IMR-90 (cell line): ENCODE data around the gene CD81. TPM values are rescaled to one million over a fixed set of nuclear protein-coding genes. Genes with fewer than 3 reads are reported as not detected.

ENCODE experiments used
- ATAC-seq: fragments of 200-7000 bp; cut with Tn5 transposase; 2 replicates; pipeline ENCODE4 v1.9.1; 2020; ENCODE audit warnings: low read depth, mild to moderate bottlenecking, moderate library complexity
- BruUV-seq: library from RNA; stranded (reverse); fragments of 400-500 nt; replicated peaks from 2 replicates; lab custom pipeline; 2021; lab: Mats Ljungman, UMichigan
- CTCF ChIA-PET: fragments of 300-600 bp; formaldehyde crosslinking; extraction: SDS; loops from one replicate; lab custom pipeline; 2021; ENCODE audit warnings: antibody characterized with exemption; lab: Yijun Ruan, JAX
- POLR2A ChIA-PET: fragments of 300-600 bp; sonication (Branson Sonifier 250); formaldehyde crosslinking; loops from one replicate; lab custom pipeline; 2022; ENCODE audit warnings: antibody characterized with exemption; ENCODE audit not compliant: unreplicated experiment; lab: Charles Lee
- DNase-seq: peaks from one replicate; pipeline ENCODE4 v3.0.0; 2013
- H2AFZ ChIP-seq: replicated peaks from 2 replicates; pipeline ENCODE3; 2013; ENCODE audit warnings: low read length, mild to moderate bottlenecking; ENCODE audit not compliant: poor library complexity
- H2AK5ac ChIP-seq: 2 replicates; pipeline ENCODE4 v1.6.1; 2013; ENCODE audit warnings: low read depth, low read length, inconsistent platforms
- H2AK9ac ChIP-seq: replicated peaks from 2 replicates; pipeline ENCODE3; 2013; ENCODE audit warnings: mild to moderate bottlenecking, low read depth, low read length, moderate library complexity; ENCODE audit not compliant: poor library complexity
- H2BK120ac ChIP-seq: 2 replicates; pipeline ENCODE4 v1.6.1; 2013; ENCODE audit warnings: low read depth, low read length, inconsistent platforms
- H2BK15ac ChIP-seq: 3 replicates; pipeline ENCODE4 v1.6.1; 2013; ENCODE audit warnings: low read depth, low read length, inconsistent platforms
- H2BK20ac ChIP-seq: 2 replicates; pipeline ENCODE4 v1.6.1; 2013; ENCODE audit warnings: low read depth, mild to moderate bottlenecking, inconsistent platforms, low read length, moderate library complexity
- H2BK5ac ChIP-seq: 2 replicates; pipeline ENCODE4 v1.6.1; 2013; ENCODE audit warnings: mild to moderate bottlenecking, low read depth, low read length, inconsistent platforms; ENCODE audit not compliant: poor library complexity, severe bottlenecking
- H3K14ac ChIP-seq: replicated peaks from 2 replicates; pipeline ENCODE4 v1.6.1; 2013; ENCODE audit warnings: low read depth, low read length, inconsistent platforms
- H3K18ac ChIP-seq: 2 replicates; pipeline ENCODE4 v1.6.1; 2013; ENCODE audit warnings: low read depth, low read length, control low read depth
- H3K23ac ChIP-seq: 2 replicates; pipeline ENCODE4 v1.6.1; 2013; ENCODE audit warnings: low read depth, low read length, inconsistent platforms
- H3K27ac ChIP-seq: 2 replicates; pipeline ENCODE4 v1.5.1; 2013; ENCODE audit warnings: mild to moderate bottlenecking, control low read depth, low read length; ENCODE audit not compliant: insufficient read depth
- H3K27me3 ChIP-seq: 2 replicates; pipeline ENCODE4 v1.6.1; 2013; ENCODE audit warnings: low read length; ENCODE audit not compliant: control insufficient read depth, insufficient read depth
- H3K36me3 ChIP-seq: 2 replicates; pipeline ENCODE4 v1.6.1; 2013; ENCODE audit warnings: low read length, mixed read lengths; ENCODE audit not compliant: control insufficient read depth, insufficient read depth
- H3K4ac ChIP-seq: 2 replicates; pipeline ENCODE4 v1.6.1; 2013; ENCODE audit warnings: low read depth, low read length, inconsistent platforms
- H3K4me1 ChIP-seq: 2 replicates; pipeline ENCODE4 v1.6.1; 2013; ENCODE audit warnings: low read length, mixed read lengths; ENCODE audit not compliant: control insufficient read depth, insufficient read depth
- H3K4me2 ChIP-seq: 2 replicates; pipeline ENCODE4 v1.6.1; 2013; ENCODE audit warnings: low read depth, mild to moderate bottlenecking, control low read depth, low read length, moderate library complexity
- H3K4me3 ChIP-seq: 2 replicates; pipeline ENCODE4 v1.5.1; 2013; ENCODE audit warnings: low read depth, mild to moderate bottlenecking, control low read depth, low read length, moderate library complexity; ENCODE audit not compliant: insufficient read depth
- H3K56ac ChIP-seq: 2 replicates; pipeline ENCODE4 v1.6.1; 2013; ENCODE audit warnings: low read length, inconsistent platforms; ENCODE audit not compliant: insufficient read depth; ENCODE audit errors: extremely low read depth
- H3K79me1 ChIP-seq, 2 experiments: 2 replicates each; pipeline ENCODE4 v1.6.1; 2013; ENCODE audit warnings: low read length in 2 of 2, inconsistent platforms in 1 of 2, low read depth in 1 of 2
- H3K9ac ChIP-seq: 2 replicates; pipeline ENCODE4 v1.6.1; 2013; ENCODE audit warnings: low read depth, low read length, control low read depth
- H3K9me1 ChIP-seq: 2 replicates; pipeline ENCODE4 v1.6.1; 2013; ENCODE audit warnings: low read length, inconsistent platforms; ENCODE audit not compliant: insufficient read depth
- H3K9me3 ChIP-seq: 2 replicates; pipeline ENCODE4 v1.6.1; 2013; ENCODE audit warnings: low read length; ENCODE audit not compliant: control insufficient read depth, insufficient read depth
- H4K20me1 ChIP-seq: 2 replicates; pipeline ENCODE4 v1.6.1; 2013; ENCODE audit warnings: low read length, inconsistent platforms; ENCODE audit not compliant: insufficient read depth
- H4K5ac ChIP-seq: 2 replicates; pipeline ENCODE4 v1.6.1; 2013; ENCODE audit warnings: mild to moderate bottlenecking, low read depth, low read length, control low read depth
- H4K8ac ChIP-seq, 2 experiments: 2 replicates each; pipeline ENCODE4 v1.6.1; 2013; ENCODE audit warnings: low read depth in 2 of 2, low read length in 2 of 2, control low read depth in 1 of 2, inconsistent platforms in 1 of 2
- H4K91ac ChIP-seq: 2 replicates; pipeline ENCODE4 v1.6.1; 2013; ENCODE audit warnings: low read depth, low read length, inconsistent platforms; ENCODE audit not compliant: insufficient read depth
- ELK1 ChIP-seq: fragments of 150-350 bp; IDR thresholded peaks from 2 replicates; pipeline ENCODE4 v1.6.1; 2016; ENCODE audit warnings: low read depth, mild to moderate bottlenecking, low read length, moderate library complexity, borderline replicate concordance
- FOS ChIP-seq: fragments of 150-350 bp; IDR thresholded peaks from 2 replicates; pipeline ENCODE4 v1.6.1; 2016; ENCODE audit warnings: low read depth, low read length
- POLR2A ChIP-seq: IDR thresholded peaks from 2 replicates; pipeline ENCODE4 v1.6.1; 2012; ENCODE audit warnings: mild to moderate bottlenecking, low read depth, low read length
- RFX5 ChIP-seq: IDR thresholded peaks from 2 replicates; pipeline ENCODE4 v1.8.0; 2012; ENCODE audit warnings: low read depth, mild to moderate bottlenecking, low read length, moderate library complexity
- WGBS, 2 experiments: methylation state at CpG; one replicate each; pipeline versions ENCODE4 v1.1.5 to v1.1.7; 2013; ENCODE audit warnings: missing lambda C conversion rate in 2 of 2; ENCODE audit not compliant: insufficient read length in 1 of 2; ENCODE audit errors: extremely low coverage in 2 of 2; 5-methylcytosine and 5-hydroxymethylcytosine counted together
- dilution Hi-C: fragments of 300-500 bp; cut with HindIII; formaldehyde crosslinking; loops from one replicate; pipeline ENCODE4 v1.14.3; 2018; ENCODE audit warnings: low sequenced_read_pairs; ENCODE audit not compliant: unreplicated experiment
- in situ Hi-C: fragments of 300-500 bp; cut with MboI; formaldehyde crosslinking; loops from 3 replicates; pipeline ENCODE4 v1.14.3; 2019; ENCODE audit warnings: low sequenced_read_pairs, inconsistent platforms, mixed read lengths
- intact Hi-C: fragments of 100-400 bp; cut with micrococcal nuclease; formaldehyde crosslinking; loops from 2 replicates; pipeline ENCODE4 v1.10.0; 2022
- polyA plus RNA-seq, 3 experiments: library from polyadenylated mRNA; depleted of rRNA; stranded (reverse); fragments of >200 nt; gene quantifications; 2 replicates each; pipeline ENCODE4 v1.2.3, GENCODE V29; 2012; ENCODE audit warnings: low replicate concordance in 1 of 3
- total RNA-seq: library from RNA; depleted of rRNA; stranded (reverse); fragments of >200 nt; gene quantifications from 2 replicates; pipeline ENCODE4 v1.2.3, GENCODE V29; 2012

The CD81 gene
- total and polyA plus RNA-seq, 2 of the 4 experiments (the other 2 are of a cell fraction), result 159 to 689 TPM

DNA sequence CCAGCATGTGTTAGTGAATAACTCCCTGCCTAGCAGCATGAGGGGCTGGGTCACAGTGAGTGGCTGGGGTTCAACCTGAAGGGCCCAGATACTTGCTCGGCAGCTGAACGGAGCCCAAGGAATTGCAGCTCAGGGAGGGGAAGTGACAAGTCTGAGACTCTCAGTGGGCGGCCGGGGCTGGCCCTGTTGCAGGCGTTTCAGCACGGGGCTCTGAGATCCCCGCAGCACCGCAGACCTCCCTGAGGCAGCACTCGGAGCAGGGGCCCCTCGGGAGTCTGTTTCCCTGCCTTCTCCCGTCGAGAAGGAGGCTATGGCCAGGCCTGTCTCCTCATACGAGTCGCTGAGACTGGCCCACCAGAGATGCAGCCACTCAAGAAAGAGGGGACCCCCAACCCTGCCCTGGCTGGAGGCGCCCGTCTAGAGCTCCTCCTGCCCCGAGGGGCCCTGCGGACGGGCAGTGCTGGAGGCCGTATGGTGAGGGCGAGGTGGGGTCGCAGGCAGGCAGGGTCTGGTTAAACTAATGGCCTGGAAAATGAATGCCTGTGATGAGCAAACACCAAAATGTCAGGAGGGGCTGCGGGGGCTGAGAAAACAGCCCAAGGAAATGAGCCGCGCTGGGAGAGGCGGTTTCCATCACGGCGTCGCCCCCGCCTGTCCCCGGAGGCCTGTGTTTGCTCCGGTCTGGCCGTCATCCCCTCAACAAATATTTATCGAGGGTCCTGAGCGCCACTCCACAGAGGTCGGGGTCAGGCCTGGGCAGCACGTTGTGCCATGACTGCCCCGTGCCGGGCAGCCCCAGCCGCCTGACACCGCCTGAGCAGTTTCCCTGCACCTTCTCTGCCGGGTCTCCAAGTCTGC lies 32.7 kb downstream of the CD81 start:
- CTCF ChIA-PET, result interaction anchor here (0.7 to 1.0 kb wide), 2 partner anchors 10 to 653 kb away, joined by 3 to 4 read pairs; no protein-coding TSS in a partner anchor
- dilution Hi-C loops (no loop called here), intact Hi-C loops (no loop called here), in situ Hi-C loops (no loop called here)
- Histone ChIP-seq H3K14ac (no peak overlapping the region), H4K5ac (no peak overlapping the region), H2BK120ac (no peak overlapping the region), H3K18ac (no peak overlapping the region), H3K9me3 (no peaks in the 10 kb centered on the region), H2AK9ac (no peak overlapping the region), H2BK5ac (no peak overlapping the region), H2AK5ac (no peak overlapping the region), H3K4me3 (no peak overlapping the region), H2BK20ac (no peak overlapping the region), H3K4me1 (no peaks in the 10 kb centered on the region), H4K20me1 (no peaks in the 10 kb centered on the region), H3K4me2 (no peak overlapping the region), H3K27me3 (peaks cover 21% of the 10 kb centered on the region), H3K4ac (no peak overlapping the region), H3K56ac (no peak overlapping the region), H3K36me3 (no peaks in the 10 kb centered on the region), H3K9ac (no peak overlapping the region), H4K8ac (no peak overlapping the region), H4K91ac (no peak overlapping the region), H3K79me1 (no peaks in the 10 kb centered on the region), H3K27ac (no peak overlapping the region), H3K9me1 (no peaks in the 10 kb centered on the region), H3K23ac (no peak overlapping the region), H2AFZ (peak overlapping the region; percentile 63), H2BK15ac (no peak overlapping the region)
- TF ChIP-seq POLR2A (no peak), FOS (no peak), RFX5 (no peak), ELK1 (no peak)
- no TSS peak for BruUV-seq
- WGBS, 2 experiments, result 41% methylated on average over 23 of the region's 42 CpGs; no CpG with 5 or more reads in 1 of the 2 experiments
- ATAC-seq, result no peak
- DNase-seq, result no peak
- POLR2A ChIA-PET, result no interaction called here
